ENCODE data around the gene APOL5. TPM values are rescaled to one million over a fixed set of nuclear protein-coding genes. Genes with fewer than 3 reads are reported as not detected.
A peak's percentile ranks its signal among the peaks of the same experiment; 100 is the strongest.

The APOL5 gene
- total and polyA plus RNA-seq, 7 experiments from 2014 or later: not detected

DNA sequence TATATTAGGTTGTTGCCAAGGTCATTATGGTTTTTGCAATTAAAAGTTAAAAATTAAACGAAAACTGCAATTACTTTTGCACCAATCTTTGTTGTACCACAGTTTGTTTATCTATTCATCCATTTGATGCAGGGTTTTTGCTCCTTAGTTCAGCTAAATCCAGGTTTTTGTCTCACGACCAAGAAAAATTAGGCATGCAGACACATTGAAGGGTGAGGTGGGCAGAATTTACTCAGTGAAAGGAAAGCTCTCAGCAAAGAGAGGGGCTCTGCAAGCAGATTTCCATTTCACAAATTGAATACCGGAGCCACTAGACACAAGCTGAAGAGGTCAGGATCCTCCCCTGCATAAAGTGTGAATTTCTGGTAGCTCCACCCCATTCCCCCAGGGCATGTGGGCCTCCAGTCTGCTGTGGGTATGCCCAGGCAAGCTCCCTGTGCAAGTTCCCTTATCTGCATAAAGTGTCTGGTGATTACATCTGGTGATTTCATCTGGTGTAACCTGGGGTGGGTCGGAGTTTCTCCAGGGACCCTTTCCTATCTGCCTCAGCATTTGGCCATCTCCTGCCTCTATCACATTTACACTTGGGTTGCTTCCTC lies 36.1 kb upstream of the APOL5 start:
- Mint-ChIP-seq H3K9me3 (peaks cover 0 to 14% (median 4%) of the 10 kb centered on the region in 11 donors), H3K36me3 (peaks cover 0 to 17% (median 9%) of the 10 kb centered on the region in 5 donors), H3K27me3 (peaks cover 0 to 8% (median 0%) of the 10 kb centered on the region in 5 donors), H3K27ac (no peak overlapping the region), H3K4me3 (no peak overlapping the region), H3K4me1 (peaks cover 0 to 10% (median 5%) of the 10 kb centered on the region in 7 donors)
- Histone ChIP-seq H3K4me3 (ENCODE audit: low read length) (no peak overlapping the region), H3K9me3 (ENCODE audit: control insufficient read depth in 2 of 3, low read length in 3 of 3) (no peaks in the 10 kb centered on the region), H3K36me3 (ENCODE audit: control insufficient read depth in 2 of 3, insufficient read depth in 3 of 3, low read length in 3 of 3) (no peaks in the 10 kb centered on the region), H3K27me3 (ENCODE audit: control insufficient read depth in 2 of 2, insufficient read depth in 2 of 2, low read length in 2 of 2) (no peaks in the 10 kb centered on the region), H3K27ac (ENCODE audit: low read depth, low read length) (no peak overlapping the region), H3K4me1 (ENCODE audit: control insufficient read depth in 2 of 2, insufficient read depth in 2 of 2, low read length in 2 of 2) (no peaks in the 10 kb centered on the region)
- CTCF ChIA-PET: no interaction called here
- no peak for ATAC-seq
- intact Hi-C loops (cut with micrococcal nuclease): no loop called here
- POLR2A ChIA-PET: no interaction called here
- no peak for DNase-seq

DNA sequence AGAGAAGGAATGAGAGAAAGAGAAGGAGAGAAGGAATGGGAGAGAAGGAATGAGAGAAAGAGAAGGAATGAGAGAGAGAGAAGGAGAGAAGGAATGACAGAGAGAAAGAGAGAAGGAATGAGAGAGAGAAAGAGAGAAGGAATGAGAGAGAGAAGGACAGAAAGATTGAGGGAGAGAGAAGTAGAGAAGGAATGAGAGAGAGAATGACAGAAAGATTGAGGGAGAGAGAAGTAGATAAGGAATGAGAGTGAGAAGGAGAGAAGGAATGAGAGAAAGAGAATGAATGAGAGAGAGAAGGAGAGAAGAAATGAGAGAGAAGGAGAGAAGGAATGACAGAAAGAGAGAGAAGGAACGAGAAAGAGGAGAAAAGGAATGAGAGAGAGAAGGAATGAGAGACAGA lies 34.1 kb upstream of the APOL5 start:
- ChIA-PET POLR2A (no interaction called here), CTCF (no interaction called here)
- peaks cover 0 to 9% (median 4%) of the 10 kb centered on the region in 11 donors for H3K9me3 Mint-ChIP-seq
- no peak overlapping the region for H3K27ac ChIP-seq (ENCODE audit: low read depth, low read length)
- no peaks in the 10 kb centered on the region for H3K36me3 ChIP-seq (ENCODE audit: control insufficient read depth in 2 of 3, insufficient read depth in 3 of 3, low read length in 3 of 3)
- H3K27me3 ChIP-seq (ENCODE audit: control insufficient read depth in 2 of 2, insufficient read depth in 2 of 2, low read length in 2 of 2): no peaks in the 10 kb centered on the region
- peaks cover 0 to 8% (median 0%) of the 10 kb centered on the region in 5 donors for H3K27me3 Mint-ChIP-seq
- intact Hi-C loops (cut with micrococcal nuclease): no loop called here
- no peaks in the 10 kb centered on the region for H3K9me3 ChIP-seq (ENCODE audit: control insufficient read depth in 2 of 3, low read length in 3 of 3)
- H3K4me1 ChIP-seq (ENCODE audit: control insufficient read depth in 2 of 2, insufficient read depth in 2 of 2, low read length in 2 of 2): no peaks in the 10 kb centered on the region
- no peak overlapping the region for H3K4me3 ChIP-seq (ENCODE audit: low read length)
- peaks cover 0 to 10% (median 5%) of the 10 kb centered on the region in 7 donors for H3K4me1 Mint-ChIP-seq
- peaks cover 0 to 16% (median 6%) of the 10 kb centered on the region in 5 donors for H3K36me3 Mint-ChIP-seq
- H3K4me3 Mint-ChIP-seq: no peak overlapping the region
- peak overlapping the region in 1 of 9 donors; percentile 46 for H3K27ac Mint-ChIP-seq
- DNase-seq (no peak), ATAC-seq (no peak)

DNA sequence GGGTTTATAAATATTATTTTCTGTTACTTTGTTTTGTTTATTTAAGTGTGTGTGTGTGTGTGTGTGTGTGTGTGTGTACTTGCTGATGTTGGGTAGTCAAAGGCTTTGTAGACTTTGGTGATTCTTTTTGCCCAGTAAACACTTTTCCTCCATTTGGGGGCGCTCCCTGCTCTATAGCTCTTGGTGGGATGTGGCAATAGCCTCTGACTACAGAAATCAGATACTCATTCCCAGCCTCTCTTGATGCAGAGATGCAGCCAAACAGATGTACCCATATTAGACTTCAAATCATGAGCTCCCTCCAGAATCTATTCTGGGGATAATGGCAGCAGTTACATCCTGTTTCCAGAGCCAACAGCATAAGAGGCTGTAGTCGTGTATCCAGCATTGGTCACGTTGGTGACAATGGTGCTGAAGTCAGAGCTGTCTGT lies 33.4 kb upstream of the APOL5 start:
- ATAC-seq: no peak
- no peaks in the 10 kb centered on the region for H3K4me1 ChIP-seq (ENCODE audit: control insufficient read depth in 2 of 2, insufficient read depth in 2 of 2, low read length in 2 of 2)
- H3K36me3 ChIP-seq (ENCODE audit: control insufficient read depth in 2 of 3, insufficient read depth in 3 of 3, low read length in 3 of 3): no peaks in the 10 kb centered on the region
- Mint-ChIP-seq H3K27me3 (peaks cover 0 to 8% (median 2%) of the 10 kb centered on the region in 5 donors), H3K4me1 (peaks cover 0 to 10% (median 5%) of the 10 kb centered on the region in 7 donors), H3K36me3 (peaks cover 0 to 16% (median 6%) of the 10 kb centered on the region in 5 donors), H3K4me3 (no peak overlapping the region), H3K27ac (no peak overlapping the region), H3K9me3 (peaks cover 0 to 9% (median 4%) of the 10 kb centered on the region in 11 donors)
- H3K9me3 ChIP-seq (ENCODE audit: control insufficient read depth in 2 of 3, low read length in 3 of 3): no peaks in the 10 kb centered on the region
- CTCF ChIA-PET: no interaction called here
- DNase-seq: no peak
- POLR2A ChIA-PET: no interaction called here
- no peak overlapping the region for H3K4me3 ChIP-seq (ENCODE audit: low read length)
- intact Hi-C loops (cut with micrococcal nuclease): no loop called here
- H3K27me3 ChIP-seq (ENCODE audit: control insufficient read depth in 2 of 2, insufficient read depth in 2 of 2, low read length in 2 of 2): no peaks in the 10 kb centered on the region
- no peak overlapping the region for H3K27ac ChIP-seq (ENCODE audit: low read depth, low read length)

DNA sequence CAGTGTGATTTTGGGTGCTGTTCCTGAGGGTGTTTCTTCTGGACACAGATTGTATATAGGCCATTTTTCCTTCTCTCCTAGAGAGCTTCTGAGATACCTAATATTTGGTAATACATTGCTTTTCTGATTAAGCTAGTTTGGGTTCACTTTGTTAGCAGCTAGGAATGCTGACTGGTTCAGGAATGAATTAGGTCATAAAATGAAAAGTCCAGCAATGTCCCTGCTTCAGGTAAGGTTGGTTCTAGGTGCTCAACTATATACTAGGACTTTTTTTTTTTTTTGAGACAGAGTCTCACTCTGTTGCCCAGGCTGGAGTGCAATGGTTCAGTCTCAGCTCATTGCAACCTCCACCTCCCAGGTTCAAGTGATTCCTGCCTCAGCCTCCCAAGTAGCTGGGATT lies 32.9 kb upstream of the APOL5 start:
- Histone ChIP-seq H3K36me3 (ENCODE audit: control insufficient read depth in 2 of 3, insufficient read depth in 3 of 3, low read length in 3 of 3) (no peaks in the 10 kb centered on the region), H3K9me3 (ENCODE audit: control insufficient read depth in 2 of 3, low read length in 3 of 3) (no peaks in the 10 kb centered on the region), H3K27me3 (ENCODE audit: control insufficient read depth in 2 of 2, insufficient read depth in 2 of 2, low read length in 2 of 2) (no peaks in the 10 kb centered on the region), H3K27ac (ENCODE audit: low read depth, low read length) (no peak overlapping the region), H3K4me3 (ENCODE audit: low read length) (no peak overlapping the region), H3K4me1 (ENCODE audit: control insufficient read depth in 2 of 2, insufficient read depth in 2 of 2, low read length in 2 of 2) (no peaks in the 10 kb centered on the region)
- peaks cover 0 to 8% (median 2%) of the 10 kb centered on the region in 5 donors for H3K27me3 Mint-ChIP-seq
- H3K4me3 Mint-ChIP-seq: no peak overlapping the region
- ATAC-seq (no peak), DNase-seq (no peak)
- H3K36me3 Mint-ChIP-seq: peaks cover 0 to 16% (median 4%) of the 10 kb centered on the region in 5 donors
- ChIA-PET POLR2A (no interaction called here), CTCF (no interaction called here)
- H3K4me1 Mint-ChIP-seq: peaks cover 0 to 10% (median under 1%) of the 10 kb centered on the region in 7 donors
- no peak overlapping the region for H3K27ac Mint-ChIP-seq
- H3K9me3 Mint-ChIP-seq: peaks cover 0 to 9% (median 4%) of the 10 kb centered on the region in 11 donors
- intact Hi-C loops (cut with micrococcal nuclease): no loop called here

DNA sequence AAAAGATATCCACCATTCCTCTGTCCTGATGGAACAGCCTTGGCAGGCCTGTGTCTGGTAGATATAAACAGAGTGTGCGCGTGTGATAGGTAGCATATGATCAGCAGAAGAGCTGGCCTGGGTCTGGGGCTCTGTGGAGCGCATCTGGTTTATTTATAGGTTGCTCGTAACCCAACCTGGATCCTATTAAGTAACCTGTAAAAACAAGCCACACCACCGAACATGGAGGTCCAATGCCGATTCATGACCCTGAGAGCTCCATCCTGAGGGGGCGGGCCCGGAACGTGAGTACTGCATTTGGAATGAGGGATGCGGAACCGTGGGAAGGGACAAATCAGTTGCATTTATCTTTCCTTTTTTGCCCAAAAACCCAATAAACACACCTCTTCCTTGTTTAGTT lies 31.9 kb upstream of the APOL5 start:
- H3K4me1 Mint-ChIP-seq: peaks cover 0 to 10% (median 5%) of the 10 kb centered on the region in 7 donors
- Histone ChIP-seq H3K36me3 (ENCODE audit: control insufficient read depth in 2 of 3, insufficient read depth in 3 of 3, low read length in 3 of 3) (no peaks in the 10 kb centered on the region), H3K27me3 (ENCODE audit: control insufficient read depth in 2 of 2, insufficient read depth in 2 of 2, low read length in 2 of 2) (no peaks in the 10 kb centered on the region), H3K4me3 (ENCODE audit: low read length) (no peak overlapping the region), H3K9me3 (ENCODE audit: control insufficient read depth in 2 of 3, low read length in 3 of 3) (no peaks in the 10 kb centered on the region), H3K27ac (ENCODE audit: low read depth, low read length) (no peak overlapping the region), H3K4me1 (ENCODE audit: control insufficient read depth in 2 of 2, insufficient read depth in 2 of 2, low read length in 2 of 2) (no peaks in the 10 kb centered on the region)
- H3K9me3 Mint-ChIP-seq: peaks cover 0 to 9% (median 4%) of the 10 kb centered on the region in 11 donors
- ATAC-seq (no peak), DNase-seq (no peak)
- no peak overlapping the region for H3K27ac Mint-ChIP-seq
- ChIA-PET CTCF (no interaction called here), POLR2A (no interaction called here)
- H3K36me3 Mint-ChIP-seq: peaks cover 0 to 16% (median 4%) of the 10 kb centered on the region in 5 donors
- intact Hi-C loops (cut with micrococcal nuclease): no loop called here
- no peak overlapping the region for H3K4me3 Mint-ChIP-seq
- peaks cover 0 to 8% (median 2%) of the 10 kb centered on the region in 5 donors for H3K27me3 Mint-ChIP-seq

DNA sequence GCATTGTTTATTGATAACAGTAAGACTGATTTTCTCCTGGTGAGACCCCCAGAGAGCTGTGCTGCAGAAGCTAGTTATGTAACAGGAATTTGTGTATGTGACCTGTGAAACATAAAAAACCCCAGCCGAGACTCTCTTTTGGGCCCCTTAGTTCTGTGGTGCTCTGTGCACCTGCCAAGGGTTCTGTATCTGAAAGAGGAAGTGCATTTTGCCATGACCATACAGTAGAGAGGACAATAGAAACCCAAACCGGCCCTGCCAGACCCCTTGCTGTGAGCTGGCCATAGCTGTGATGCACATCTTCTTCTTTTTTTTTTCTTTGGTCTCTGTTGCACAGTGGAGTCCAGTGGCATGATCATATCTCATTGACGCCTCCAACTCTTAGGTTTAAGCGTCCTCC lies 31.4 kb upstream of the APOL5 start:
- H3K9me3 ChIP-seq (ENCODE audit: control insufficient read depth in 2 of 3, low read length in 3 of 3): no peaks in the 10 kb centered on the region
- ChIA-PET CTCF (interaction anchor here (0.5 kb wide), 1 partner anchor 24 kb away, joined by 3 read pairs; no protein-coding TSS in a partner anchor), POLR2A (no interaction called here)
- intact Hi-C loops (cut with micrococcal nuclease): no loop called here
- Mint-ChIP-seq H3K4me3 (no peak overlapping the region), H3K4me1 (peaks cover 0 to 10% (median 5%) of the 10 kb centered on the region in 7 donors), H3K27ac (no peak overlapping the region), H3K36me3 (peaks cover 0 to 16% (median 4%) of the 10 kb centered on the region in 5 donors), H3K9me3 (peaks cover 0 to 9% (median 4%) of the 10 kb centered on the region in 11 donors), H3K27me3 (peaks cover 0 to 8% (median 2%) of the 10 kb centered on the region in 5 donors)
- no peaks in the 10 kb centered on the region for H3K27me3 ChIP-seq (ENCODE audit: control insufficient read depth in 2 of 2, insufficient read depth in 2 of 2, low read length in 2 of 2)
- H3K27ac ChIP-seq (ENCODE audit: low read depth, low read length): no peak overlapping the region
- no peak overlapping the region for H3K4me3 ChIP-seq (ENCODE audit: low read length)
- DNase-seq (no peak), ATAC-seq (no peak)
- H3K4me1 ChIP-seq (ENCODE audit: control insufficient read depth in 2 of 2, insufficient read depth in 2 of 2, low read length in 2 of 2): no peaks in the 10 kb centered on the region
- H3K36me3 ChIP-seq (ENCODE audit: control insufficient read depth in 2 of 3, insufficient read depth in 3 of 3, low read length in 3 of 3): no peaks in the 10 kb centered on the region

DNA sequence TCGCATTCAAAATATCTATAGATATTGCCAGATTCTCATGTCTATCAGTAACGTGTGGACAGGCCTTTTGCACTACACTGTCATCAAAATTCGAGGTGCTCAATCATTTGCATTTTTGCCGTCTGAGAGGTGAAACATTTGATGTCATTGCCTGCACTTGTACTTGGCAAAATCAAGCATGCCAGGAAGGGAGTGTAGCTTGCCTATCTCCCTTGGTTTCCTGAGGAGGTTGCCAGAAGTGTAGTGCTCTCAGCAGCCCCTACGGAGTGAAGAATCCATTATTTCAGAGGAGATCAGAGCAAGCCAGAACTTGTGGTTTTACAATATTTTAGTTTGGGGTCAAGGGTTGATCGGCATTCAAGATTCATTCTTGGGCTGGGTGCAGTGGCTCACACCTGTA lies 30.2 kb upstream of the APOL5 start:
- ChIA-PET CTCF (no interaction called here), POLR2A (no interaction called here)
- Mint-ChIP-seq H3K4me1 (peaks cover 0 to 10% (median 5%) of the 10 kb centered on the region in 7 donors), H3K27me3 (peaks cover 0 to 8% (median 2%) of the 10 kb centered on the region in 5 donors), H3K9me3 (peaks cover 0 to 6% (median 0%) of the 10 kb centered on the region in 11 donors), H3K27ac (no peak overlapping the region), H3K36me3 (peaks cover 0 to 12% (median 0%) of the 10 kb centered on the region in 5 donors), H3K4me3 (no peak overlapping the region)
- DNase-seq (no peak), ATAC-seq (no peak)
- Histone ChIP-seq H3K27me3 (ENCODE audit: control insufficient read depth in 2 of 2, insufficient read depth in 2 of 2, low read length in 2 of 2) (no peaks in the 10 kb centered on the region), H3K4me1 (ENCODE audit: control insufficient read depth in 2 of 2, insufficient read depth in 2 of 2, low read length in 2 of 2) (no peaks in the 10 kb centered on the region), H3K27ac (ENCODE audit: low read depth, low read length) (no peak overlapping the region), H3K36me3 (ENCODE audit: control insufficient read depth in 2 of 3, insufficient read depth in 3 of 3, low read length in 3 of 3) (no peaks in the 10 kb centered on the region), H3K9me3 (ENCODE audit: control insufficient read depth in 2 of 3, low read length in 3 of 3) (no peaks in the 10 kb centered on the region), H3K4me3 (ENCODE audit: low read length) (no peak overlapping the region)
- intact Hi-C loops (cut with micrococcal nuclease): no loop called here

Data from naive thymus-derived CD4-positive, alpha-beta T cell (primary cell).